Raji (cell line): ENCODE measurements around the gene THEMIS.

Source experiments
- POLR2A ChIP-seq: IDR thresholded peaks from 2 replicates; pipeline ENCODE4 v1.6.1; 2011; ENCODE audit warnings: low read depth, low read length, control low read depth; ENCODE audit not compliant: insufficient read depth

Gene THEMIS

GRCh38 chr6:127884134-127884533 lies 16.7 kb downstream of the THEMIS start:
- no peak for TF ChIP-seq POLR2A

- no peak for TF ChIP-seq POLR2A
These were observed 20.4 kb downstream of the THEMIS start for GRCh38 chr6:127880429-127880828.

GRCh38 chr6:127879685-127880084 lies 21.2 kb downstream of the THEMIS start:
- no peak for TF ChIP-seq POLR2A

DNA sequence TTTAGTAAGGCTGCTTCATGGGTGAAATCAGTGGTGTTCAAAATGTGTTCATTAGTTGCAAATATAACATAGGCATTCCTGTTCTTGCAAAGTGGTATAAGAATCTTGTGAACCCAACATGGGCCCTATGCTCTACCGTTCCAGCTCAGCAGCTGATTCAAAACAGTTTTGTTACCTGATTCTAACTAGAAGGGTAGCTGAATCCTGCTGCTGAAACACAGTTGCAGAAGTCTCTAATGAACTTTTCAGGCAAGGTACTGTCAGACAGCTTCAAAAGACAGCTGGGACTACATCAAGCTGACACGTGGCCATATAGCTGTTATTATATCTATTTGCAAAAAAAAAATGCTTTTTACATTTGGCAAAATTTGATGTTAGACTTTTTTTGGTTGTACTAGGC lies 22.7 kb downstream of the THEMIS start:
- no peak for TF ChIP-seq POLR2A

- TF ChIP-seq POLR2A = no peak
These were observed 23.6 kb downstream of the THEMIS start for GRCh38 chr6:127877231-127877630.

DNA sequence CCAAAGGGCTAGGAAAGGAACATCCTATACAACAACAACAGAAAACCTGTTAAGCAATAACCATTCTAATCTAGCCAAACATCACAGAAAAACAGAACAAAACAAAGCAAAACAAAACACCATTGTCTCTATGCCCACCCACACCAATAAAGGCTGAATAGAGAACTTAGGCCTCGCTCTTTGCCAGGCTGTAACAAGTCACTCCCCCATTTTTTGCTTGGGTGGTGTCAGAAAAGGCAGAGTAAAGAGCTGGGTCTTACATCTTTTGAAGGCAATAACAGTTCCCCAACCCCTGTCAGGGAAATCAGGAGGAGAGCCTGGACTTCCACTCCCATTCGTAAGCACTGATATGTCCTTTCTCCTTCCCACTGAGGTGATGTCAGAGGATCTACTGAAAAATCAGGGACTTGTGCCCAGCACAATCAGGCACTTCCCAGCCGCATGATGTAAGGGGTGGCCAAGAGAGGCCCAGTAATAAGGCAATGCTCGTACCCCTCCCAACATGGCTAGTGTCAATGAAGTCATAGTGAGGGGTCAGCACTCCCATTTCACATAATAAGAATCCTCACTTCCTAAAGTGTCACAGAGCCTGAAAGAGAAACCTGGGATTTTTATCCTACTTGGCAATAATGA lies 31.0 kb downstream of the THEMIS start:
- TF ChIP-seq POLR2A = no peak

DNA sequence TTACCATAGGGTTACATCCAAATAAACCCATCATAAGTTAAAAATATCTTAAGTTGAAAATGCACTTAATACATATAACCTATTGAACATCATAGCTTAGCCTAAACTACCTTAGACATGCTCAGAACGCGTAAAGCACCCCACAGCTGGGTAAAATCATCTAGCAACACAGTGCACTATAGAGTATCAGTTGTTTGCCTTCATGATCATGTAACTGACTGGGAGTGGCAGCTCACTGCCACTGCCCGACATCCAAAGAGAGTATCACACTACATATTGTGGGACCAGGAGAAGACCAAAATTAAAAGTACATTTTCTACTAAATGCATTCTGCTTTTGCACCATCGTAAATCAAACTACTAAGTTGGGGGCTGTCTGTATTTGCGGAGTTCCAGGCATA lies 31.7 kb downstream of the THEMIS start:
- no peak for TF ChIP-seq POLR2A

- no peak for TF ChIP-seq POLR2A
These were observed 32.5 kb downstream of the THEMIS start for GRCh38 chr6:127868338-127868737.

- TF ChIP-seq POLR2A = no peak
These were observed 34.1 kb downstream of the THEMIS start for GRCh38 chr6:127866766-127867165.

DNA sequence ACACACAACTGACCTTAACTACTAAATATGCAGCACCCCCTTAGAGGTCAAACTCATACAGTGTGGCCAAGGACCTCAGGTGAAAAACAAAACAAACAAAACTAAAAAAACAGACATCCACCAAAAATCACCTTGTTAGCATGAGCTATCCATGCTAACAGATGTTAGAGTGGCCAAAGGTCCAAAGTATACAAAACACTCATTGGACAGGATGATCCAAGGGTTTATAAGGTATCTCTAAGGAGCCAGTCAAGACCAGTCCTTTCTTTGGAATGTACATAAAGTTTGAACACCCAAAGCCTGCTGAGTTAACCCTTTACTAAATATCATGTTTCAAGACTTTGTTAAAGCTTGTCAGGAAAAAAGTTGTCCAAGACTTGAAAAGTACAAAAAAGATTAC lies 35.8 kb downstream of the THEMIS start:
- TF ChIP-seq POLR2A = no peak

DNA sequence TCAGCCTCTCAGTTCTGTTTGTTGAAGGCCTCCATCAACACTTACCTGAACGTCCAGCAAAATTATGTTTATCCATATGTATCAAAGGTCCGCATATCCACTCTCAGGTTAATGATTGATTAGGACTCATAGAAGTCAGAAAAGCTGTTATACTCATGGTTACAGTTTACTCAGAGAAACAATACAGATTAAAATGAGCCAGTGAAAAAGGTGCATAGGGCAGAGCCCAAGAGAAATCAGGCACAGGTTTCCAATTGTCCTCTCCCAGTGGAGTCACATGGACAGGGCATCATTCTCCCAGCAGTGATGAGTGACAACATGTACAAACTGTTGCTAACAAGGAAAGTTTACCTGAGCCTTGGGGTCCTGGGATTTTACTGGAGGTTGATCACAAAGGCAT lies 36.2 kb downstream of the THEMIS start:
- TF ChIP-seq POLR2A = no peak

DNA sequence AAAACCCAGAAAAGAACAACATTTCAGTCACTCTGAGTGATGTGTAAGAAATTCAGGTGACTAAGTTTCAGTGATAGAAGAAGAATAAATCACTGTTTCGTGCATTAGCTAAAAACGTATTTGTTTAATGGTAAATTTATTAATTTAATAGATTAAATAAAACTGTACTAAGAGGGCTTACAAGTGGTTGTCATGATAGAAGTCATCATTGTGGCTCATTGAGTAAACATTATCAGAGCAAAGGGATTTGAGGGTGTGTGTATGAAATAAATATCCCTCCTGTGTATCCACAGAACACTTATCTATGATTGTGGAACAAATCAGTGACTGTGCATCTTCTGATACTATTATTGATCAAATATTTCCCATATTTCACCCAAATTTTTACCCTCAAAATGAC lies 40.1 kb downstream of the THEMIS start:
- TF ChIP-seq POLR2A = no peak

DNA sequence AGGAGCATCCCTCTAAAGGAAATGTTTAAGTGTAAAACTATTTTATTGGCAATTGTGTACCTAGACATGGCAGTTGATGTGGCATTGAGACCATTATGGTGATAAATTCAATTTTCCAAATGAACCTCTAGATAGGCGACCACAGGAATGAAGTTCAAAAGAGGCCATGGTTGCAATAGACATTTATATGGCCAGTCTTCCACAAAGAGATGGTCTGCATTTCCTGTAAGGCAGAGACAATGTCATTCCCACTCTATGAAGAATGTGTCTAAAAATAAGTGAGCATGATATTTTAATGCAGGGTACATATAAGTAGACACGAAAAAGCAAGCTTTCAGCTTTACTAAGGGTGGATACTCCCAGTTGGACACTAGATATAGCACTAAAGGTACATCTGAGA lies 40.9 kb downstream of the THEMIS start:
- no peak for TF ChIP-seq POLR2A

DNA sequence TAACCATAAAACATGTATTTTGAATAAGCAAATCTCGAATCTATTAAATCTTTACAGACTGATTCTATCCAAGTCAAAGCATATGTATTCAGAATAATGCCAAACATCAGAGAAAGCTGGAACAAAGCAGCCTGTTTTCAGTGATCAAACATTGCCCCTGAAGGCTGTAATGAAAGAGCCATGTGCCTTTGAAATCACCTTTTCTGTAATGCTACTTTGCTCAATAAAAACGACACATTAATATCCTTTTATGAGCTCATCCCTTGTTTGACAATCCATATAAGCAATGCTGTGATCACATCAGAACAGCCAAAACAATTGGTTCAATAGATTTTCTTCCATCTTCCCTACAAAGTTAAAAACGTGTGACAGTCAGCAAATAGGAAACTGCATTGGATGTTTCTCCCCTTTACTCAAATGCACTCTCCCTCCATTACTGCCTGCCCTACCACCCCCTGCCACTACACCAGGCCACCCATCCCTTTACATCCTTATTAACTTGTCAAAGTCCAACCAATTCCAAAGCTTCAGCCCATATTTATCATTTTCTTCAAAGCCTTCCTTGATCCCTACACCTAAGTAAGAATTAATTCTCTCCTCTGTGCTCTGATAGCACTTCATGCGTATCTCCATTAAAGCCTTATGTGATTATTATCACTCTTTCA lies 42.0 kb downstream of the THEMIS start:
- TF ChIP-seq POLR2A = no peak

GRCh38 chr6:127857051-127857637 lies 43.7 kb downstream of the THEMIS start:
- no peak for TF ChIP-seq POLR2A

- TF ChIP-seq POLR2A = no peak
These were observed 45.2 kb downstream of the THEMIS start for GRCh38 chr6:127855542-127856159.
